Stimulated activated CD4-positive, alpha-beta T cell treated with anti-CD3 and anti-CD28 coated beads, Interleukin-4, amount 100 ng/mL, for 24 hours (primary cell): ENCODE data around the gene NCOR2.
"Not testable (repeated sequence)": the region's sequence is repeated elsewhere in the genome, so short reads cannot be mapped to it uniquely, and the experiment has no call there.

ENCODE experiments used
- DNase-seq: peaks from one replicate; pipeline ENCODE4 v3.0.0-alpha.2; 2020

NCOR2 gene

DNA sequence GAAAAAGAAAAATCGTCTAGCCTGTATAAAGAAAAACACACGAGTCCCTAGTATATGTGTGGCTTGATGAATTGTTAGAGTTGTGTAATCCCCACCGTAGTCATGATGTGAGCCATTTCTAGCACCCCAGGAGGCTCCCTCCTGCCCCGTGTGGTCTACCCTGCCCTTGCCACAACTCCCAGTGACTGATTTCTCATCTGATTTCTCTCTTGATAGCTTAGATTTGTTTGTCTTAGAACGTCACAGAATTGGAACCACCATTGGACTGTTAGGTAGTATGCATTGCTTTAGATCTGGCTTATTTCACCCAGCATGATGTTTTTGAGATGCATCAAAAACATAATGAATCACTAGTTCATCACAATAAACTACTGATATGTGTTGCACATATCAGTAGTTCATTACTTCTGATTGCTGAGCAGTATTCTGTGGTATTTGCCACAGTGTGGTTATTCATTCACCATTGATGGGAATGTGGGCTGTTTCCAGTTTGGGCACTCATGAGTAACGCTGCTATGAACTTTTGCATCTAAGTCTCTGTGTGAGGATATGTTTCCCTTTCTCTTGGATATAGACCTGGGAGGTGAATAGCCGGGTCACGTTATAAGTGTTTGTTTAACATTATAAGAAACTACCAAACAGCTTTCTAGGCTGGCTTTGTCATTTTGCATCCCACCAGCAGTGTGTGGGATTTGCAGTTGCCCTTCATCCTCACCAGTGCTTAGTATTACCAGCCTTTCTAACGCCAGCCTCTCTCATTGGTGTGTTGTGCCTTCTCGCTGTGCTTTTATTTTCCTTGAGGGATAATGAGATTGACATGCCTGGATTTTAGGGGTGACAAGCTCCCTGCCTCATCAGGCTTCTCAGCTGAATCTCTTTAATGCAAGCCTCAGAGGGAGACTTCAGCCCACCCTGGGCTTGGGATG lies 31.9 kb upstream of the NCOR2 start:
- DNase-seq: no peak

DNA sequence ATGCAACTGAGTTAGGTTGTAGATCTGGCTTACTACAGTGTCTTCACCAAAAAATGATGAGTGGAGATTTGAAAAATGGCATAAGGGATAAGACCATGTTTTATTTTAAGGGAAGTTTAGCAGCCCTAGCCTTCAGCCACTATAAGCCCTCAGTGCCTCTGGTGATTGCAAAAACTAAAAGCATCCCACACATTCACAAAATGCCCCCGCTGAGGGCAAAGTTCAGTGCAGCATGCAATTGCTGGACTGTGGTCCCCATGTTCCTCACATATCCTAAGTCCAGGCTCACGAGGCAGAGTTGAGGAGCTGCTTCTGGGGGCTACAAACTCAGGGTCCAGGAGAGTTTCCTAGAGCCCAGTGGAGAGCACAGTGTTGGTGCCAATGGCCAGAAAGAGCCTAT lies 29.6 kb upstream of the NCOR2 start:
- DNase-seq: no peak

DNA sequence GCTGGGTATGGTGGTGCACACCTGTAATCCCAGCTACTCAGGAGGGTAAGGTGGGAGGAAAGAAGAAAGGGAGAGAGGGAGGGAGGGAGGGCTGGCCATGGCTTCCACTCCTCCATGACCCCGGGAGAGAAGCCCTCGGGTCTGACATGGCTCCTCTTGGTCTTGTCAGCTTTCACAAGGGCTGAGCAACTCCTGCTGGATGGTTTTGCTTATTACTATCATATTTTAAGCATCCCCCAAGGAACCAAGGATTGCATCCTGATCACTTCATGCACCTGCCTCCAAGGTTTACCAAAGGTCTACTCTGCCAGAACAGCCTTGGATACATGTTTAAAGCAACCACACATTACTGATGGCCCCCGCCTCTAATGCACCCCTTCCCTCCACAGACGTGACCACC lies 28.0 kb upstream of the NCOR2 start:
- DNase-seq: no peak

- no peak for DNase-seq
Observed at GRCh38 chr12:124594851-124595250, 27.4 kb upstream of the NCOR2 start.

DNA sequence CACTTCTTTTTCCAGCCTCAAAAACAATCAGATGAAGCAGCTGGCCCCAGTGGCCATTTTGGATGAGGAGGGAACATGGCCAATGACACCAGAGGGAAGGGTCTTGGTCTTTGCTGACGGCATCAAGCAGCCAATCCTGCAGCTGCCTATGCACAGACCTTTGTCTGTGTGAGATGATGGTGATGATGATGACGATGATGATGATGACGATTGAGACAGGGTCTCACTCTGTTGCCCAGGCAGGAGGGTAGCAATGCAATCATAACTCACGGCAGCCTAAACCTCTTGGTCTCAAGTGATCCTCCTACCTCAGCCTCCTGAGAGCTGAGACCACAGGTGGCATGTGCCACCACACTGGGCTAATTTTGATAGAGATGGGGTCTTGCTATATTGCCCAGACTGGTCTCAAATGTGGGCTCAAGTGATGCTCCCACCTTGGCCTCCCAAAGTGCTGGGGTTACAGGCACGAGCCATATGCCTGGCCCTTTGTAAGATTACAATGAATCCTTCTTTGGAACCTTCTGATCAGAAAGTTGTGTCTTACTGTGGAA lies 26.5 kb upstream of the NCOR2 start:
- DNase-seq: no peak

GRCh38 chr12:124593176-124593575 lies 25.8 kb upstream of the NCOR2 start:
- DNase-seq: no peak

GRCh38 chr12:124592481-124593160 lies 25.2 kb upstream of the NCOR2 start:
- no peak for DNase-seq

DNA sequence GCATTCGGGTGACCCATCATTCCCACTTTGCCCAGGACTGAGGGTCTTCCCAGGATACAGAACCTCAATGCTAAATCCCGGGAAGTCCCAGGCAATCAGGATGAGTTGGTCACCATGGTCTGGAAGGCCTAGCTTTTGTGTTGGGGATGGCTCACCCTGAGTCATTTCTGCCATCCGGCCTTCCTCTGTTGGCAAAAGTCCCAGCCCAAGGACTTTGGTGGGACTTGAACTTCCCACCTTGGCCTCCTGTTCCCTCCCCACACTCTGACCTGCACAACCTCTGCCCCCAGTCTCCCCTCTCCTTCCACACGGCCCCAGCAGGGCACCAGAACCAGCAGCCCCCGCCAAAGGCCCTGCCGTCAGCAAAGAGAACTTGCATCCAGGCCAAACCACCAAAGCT lies 24.6 kb upstream of the NCOR2 start:
- DNase-seq: no peak

DNA sequence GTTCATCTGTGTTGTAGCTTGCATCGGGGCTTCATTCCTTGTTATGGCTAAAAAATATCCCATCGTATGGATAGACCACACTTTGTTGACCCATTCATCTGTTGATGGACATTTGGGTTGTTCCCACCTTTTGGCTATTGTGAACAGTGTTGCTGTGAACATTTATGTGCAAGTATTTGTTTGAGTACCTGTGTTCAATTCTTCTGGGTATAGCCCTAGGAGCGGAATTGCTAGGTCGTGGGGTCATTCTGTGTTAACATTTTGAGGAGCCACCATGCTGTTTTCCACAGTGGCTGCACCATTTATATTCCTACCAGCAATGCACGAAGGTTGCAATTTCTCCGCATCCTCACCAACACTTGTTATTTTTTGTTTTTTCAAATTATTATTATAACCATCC lies 23.0 kb upstream of the NCOR2 start:
- no peak for DNase-seq

GRCh38 chr12:124588751-124589267 lies 21.4 kb upstream of the NCOR2 start:
- DNase-seq: peak; percentile 43

DNA sequence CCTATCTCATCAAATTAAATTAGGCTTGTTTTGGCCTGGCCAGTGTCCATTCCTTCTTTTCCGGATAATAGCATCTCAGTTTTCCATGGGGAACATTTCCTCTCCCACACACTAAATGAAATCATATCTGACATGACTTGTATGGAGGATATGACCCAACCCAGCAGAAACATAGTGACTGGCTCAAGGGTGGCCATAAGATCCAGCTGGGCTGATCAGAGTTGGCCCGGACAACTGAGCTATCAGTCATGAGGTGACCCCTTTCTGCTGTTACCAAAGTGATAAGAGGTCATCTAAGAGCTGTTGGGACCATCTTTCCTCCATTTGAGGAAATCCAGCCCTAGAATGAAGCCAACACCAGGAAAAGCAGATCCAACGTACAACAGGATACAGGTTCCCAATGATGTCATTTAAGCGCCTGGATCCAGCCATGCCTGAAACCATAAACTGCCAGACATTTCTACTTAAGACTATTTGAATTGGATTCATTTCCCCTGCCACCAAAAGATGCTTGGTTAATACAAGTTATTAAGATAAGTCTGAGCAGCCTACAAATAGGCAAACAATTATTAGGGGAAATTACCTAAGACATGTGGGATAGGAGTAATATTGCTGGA lies 20.7 kb upstream of the NCOR2 start:
- DNase-seq: no peak

GRCh38 chr12:124586756-124587155 lies 19.3 kb upstream of the NCOR2 start:
- DNase-seq: no peak

DNA sequence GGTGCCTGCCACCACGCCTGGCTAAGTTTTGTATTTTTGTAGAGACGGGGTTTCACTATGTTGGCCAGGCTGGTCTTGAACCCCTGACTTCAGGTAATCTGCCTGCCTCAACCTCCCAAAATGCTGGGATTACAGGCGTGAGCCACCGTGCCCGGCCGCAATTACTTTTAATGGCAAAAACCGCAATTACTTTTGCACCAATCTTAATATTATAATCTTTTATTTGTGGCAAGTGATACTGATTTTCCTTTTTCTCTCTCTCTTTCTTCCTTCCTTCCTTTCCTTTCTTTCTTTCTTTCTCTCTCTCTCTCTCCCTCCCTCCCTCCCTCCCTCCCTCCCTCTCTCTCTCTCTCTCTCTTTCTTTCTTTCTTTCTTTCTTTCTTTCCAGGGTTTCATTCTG lies 17.1 kb upstream of the NCOR2 start:
- not testable (repeated sequence) for DNase-seq

DNA sequence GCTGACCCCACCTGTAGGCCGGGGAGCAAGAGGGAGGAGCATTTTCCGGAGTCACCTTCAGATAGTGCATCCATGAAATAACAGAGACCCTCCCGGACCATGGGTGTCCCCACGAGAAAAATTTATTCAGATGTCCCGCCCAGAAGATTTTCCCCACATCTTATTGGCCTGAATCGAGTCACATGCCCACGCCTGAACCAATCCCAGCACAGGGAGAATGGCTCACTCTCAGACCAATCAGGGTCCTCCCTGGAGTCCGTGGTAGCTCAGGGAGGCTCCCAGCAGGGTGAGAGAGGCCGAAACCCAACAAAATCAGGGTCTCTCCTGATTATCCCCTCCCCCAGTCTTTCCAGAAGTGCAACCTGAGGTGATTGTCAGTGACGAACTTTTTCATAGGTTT lies 16.4 kb upstream of the NCOR2 start:
- no peak for DNase-seq

DNA sequence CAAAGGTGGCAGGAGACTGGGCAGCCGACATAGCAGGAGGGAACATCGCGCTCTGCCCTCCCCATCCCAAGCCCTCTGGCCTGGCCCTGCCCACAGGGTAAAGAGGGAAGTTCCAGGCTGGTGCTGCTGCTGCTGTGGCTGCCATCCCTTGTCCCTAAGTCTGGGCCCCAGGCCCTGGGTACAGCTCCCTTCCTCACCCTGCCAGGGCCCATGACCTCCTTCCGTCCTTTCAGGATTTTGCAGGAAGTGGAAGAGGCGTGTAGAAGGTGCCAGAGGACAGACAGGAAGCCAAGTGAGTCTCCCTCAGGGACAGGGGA lies 14.7 kb upstream of the NCOR2 start:
- no peak for DNase-seq

- no peak for DNase-seq
Observed at GRCh38 chr12:124581307-124582107, 14.1 kb upstream of the NCOR2 start.

DNA sequence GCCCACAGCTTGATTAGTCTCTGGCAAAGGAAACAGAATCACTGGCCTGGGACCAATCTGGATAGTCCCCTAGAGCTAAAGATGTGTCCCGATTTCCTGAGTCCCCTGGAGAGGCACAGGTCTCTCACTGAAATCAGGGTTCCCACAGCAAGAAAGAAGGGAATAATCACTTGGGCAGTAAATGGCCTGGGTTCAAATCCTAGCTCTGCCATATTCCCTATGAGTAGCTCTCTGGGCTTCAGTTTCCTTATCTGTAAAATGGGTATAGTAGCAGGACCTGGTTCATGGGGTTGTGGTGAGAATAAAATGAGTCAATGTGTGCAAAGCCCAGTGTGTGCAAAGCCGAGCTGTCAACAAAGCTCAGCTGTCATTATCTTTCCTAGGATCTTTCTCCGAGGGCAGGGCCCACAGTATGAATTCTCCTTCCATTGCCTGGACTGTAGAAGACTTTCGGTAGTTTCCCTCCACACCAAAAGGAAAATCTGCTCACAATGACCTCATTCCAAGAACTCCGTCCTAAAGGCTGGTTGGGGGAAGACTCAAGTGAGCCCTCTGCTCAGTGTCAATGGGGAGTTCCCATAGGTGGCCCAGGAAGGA lies 12.6 kb upstream of the NCOR2 start:
- DNase-seq: no peak

GRCh38 chr12:124578854-124579253 lies 11.4 kb upstream of the NCOR2 start:
- no peak for DNase-seq

DNA sequence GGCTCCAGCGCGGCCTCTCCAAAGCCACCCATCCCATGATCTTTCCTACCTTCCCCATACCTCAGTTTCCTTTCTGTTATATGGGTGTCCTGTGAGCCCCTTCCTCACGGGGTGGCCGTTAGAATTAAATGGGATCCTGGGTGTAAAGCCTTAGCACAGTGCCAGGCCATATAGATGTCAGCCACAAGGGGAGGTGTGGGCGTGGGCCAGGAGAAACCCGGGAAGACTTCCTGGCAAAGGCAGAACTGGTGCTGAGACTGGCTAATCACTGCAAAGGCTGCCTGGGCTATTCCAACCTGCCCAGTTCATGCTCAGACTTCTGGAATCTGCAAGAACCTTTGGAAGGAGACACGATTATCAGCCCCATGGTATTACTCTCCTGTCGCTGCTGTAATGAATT lies 11.0 kb upstream of the NCOR2 start:
- no peak for DNase-seq

DNA sequence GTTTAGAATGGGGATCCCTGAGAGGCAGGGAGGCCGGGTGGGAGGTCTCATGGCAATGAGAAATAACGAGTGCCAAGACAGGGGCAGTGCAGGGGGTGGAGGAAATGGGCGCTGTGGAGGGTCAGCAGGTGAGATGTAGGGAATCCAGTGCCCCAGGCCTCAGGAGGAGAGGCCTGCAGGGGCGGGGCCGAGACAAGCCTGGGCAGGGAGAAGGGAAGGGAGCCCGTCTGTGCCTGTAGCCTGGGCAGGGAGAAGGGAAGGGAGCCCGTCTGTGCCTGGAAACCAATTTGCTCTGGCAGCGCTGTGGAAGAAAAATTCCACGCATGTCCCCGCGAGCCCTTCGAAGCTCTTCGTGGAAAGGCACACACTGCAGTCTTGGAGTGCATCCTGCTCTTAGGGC lies 10.6 kb upstream of the NCOR2 start:
- no peak for DNase-seq

DNA sequence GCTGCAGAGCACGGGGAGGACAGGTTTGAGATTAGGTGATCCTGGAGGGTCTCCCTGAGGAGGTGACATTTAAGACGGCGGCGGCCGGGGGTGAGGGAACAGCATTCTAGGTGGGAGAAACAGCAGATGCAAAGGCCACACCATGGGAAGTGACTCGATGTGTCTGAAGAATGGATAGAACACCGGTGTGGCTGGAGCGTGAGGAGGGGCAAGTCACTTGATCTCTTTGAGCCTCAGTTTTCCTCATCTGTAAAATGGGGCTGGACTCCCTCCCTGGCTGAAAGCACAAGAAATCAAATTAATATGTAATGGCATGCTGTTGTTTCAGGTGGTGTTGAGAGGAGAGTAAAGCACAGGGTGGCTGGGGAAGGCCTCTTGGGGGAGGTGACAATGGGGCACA lies 10.0 kb upstream of the NCOR2 start:
- no peak for DNase-seq

- DNase-seq: no peak
Observed at GRCh38 chr12:124576061-124576650, 8.7 kb upstream of the NCOR2 start.
